ENCODE data around the gene RAD51C. TPM values are rescaled to one million over a fixed set of nuclear protein-coding genes. Genes with fewer than 3 reads are reported as not detected.
"Not testable (repeated sequence)": the region's sequence is repeated elsewhere in the genome, so short reads cannot be mapped to it uniquely, and the experiment has no call there.

Gene RAD51C
- total RNA-seq, 1 donor from 2014 or later = 14.7 TPM

GRCh38 chr17:58684003-58684402 lies 8.4 kb upstream of the RAD51C start:
- DNase-seq (ENCODE audit: low read depth in 2 of 2) = no peak

GRCh38 chr17:58684462-58684861 lies 7.9 kb upstream of the RAD51C start:
- DNase-seq (ENCODE audit: low read depth in 2 of 2) = not testable (repeated sequence)

- no peak for DNase-seq (ENCODE audit: low read depth in 2 of 2)
Observed at GRCh38 chr17:58686980-58687379, 5.4 kb upstream of the RAD51C start.

GRCh38 chr17:58688521-58688920 lies 3.9 kb upstream of the RAD51C start:
- no peak for DNase-seq (ENCODE audit: low read depth in 2 of 2)

- not testable (repeated sequence) for DNase-seq (ENCODE audit: low read depth in 2 of 2)
Observed at GRCh38 chr17:58690033-58690432, 2.4 kb upstream of the RAD51C start.

- no peak for DNase-seq (ENCODE audit: low read depth in 2 of 2)
Observed at GRCh38 chr17:58691701-58692238, 632 bp upstream of the RAD51C start, which contains the start of gene TEX14. TSS of gene TEX14 (minus strand) at chr17:58692045. CDS start at chr17:58652001, 40,044 bp downstream.

- no peak for DNase-seq (ENCODE audit: low read depth in 2 of 2)
Observed at GRCh38 chr17:58693208-58693607, 806 bp downstream of the RAD51C start.

- peak in 1 of 2 donors; percentile 6 for DNase-seq (ENCODE audit: low read depth in 2 of 2)
Observed at GRCh38 chr17:58693751-58694150, 1.3 kb downstream of the RAD51C start.

GRCh38 chr17:58694302-58694701 lies 1.9 kb downstream of the RAD51C start:
- DNase-seq (ENCODE audit: low read depth in 2 of 2) = no peak

GRCh38 chr17:58694826-58695225 lies 2.4 kb downstream of the RAD51C start:
- no peak for DNase-seq (ENCODE audit: low read depth in 2 of 2)

- no peak for DNase-seq (ENCODE audit: low read depth in 2 of 2)
Observed at GRCh38 chr17:58699771-58700170, 7.4 kb downstream of the RAD51C start.

GRCh38 chr17:58702045-58702476 lies 9.7 kb downstream of the RAD51C start:
- DNase-seq (ENCODE audit: low read depth in 2 of 2) = no peak

GRCh38 chr17:58702708-58703107 lies 10.3 kb downstream of the RAD51C start:
- peak in 1 of 2 donors; percentile 7 for DNase-seq (ENCODE audit: low read depth in 2 of 2)

- peak in 1 of 2 donors; percentile 85 for DNase-seq (ENCODE audit: low read depth in 2 of 2)
Observed at GRCh38 chr17:58703137-58703915, 10.9 kb downstream of the RAD51C start.

- DNase-seq (ENCODE audit: low read depth in 2 of 2) = no peak
Observed at GRCh38 chr17:58703916-58704286, 11.5 kb downstream of the RAD51C start.

GRCh38 chr17:58706351-58707140 lies 14.1 kb downstream of the RAD51C start:
- DNase-seq (ENCODE audit: low read depth in 2 of 2) = no peak

- peak; percentile 68 to 75 for DNase-seq (ENCODE audit: low read depth in 2 of 2)
Observed at GRCh38 chr17:58710948-58711552, 18.6 kb downstream of the RAD51C start.

GRCh38 chr17:58722274-58722673 lies 29.9 kb downstream of the RAD51C start:
- DNase-seq (ENCODE audit: low read depth in 2 of 2) = no peak

- DNase-seq (ENCODE audit: low read depth in 2 of 2) = no peak
Observed at GRCh38 chr17:58722696-58723095, 30.3 kb downstream of the RAD51C start.

GRCh38 chr17:58728798-58729197 lies 36.4 kb downstream of the RAD51C start:
- no peak for DNase-seq (ENCODE audit: low read depth in 2 of 2)

- no peak for DNase-seq (ENCODE audit: low read depth in 2 of 2)
Observed at GRCh38 chr17:58730937-58731336, 38.5 kb downstream of the RAD51C start.

GRCh38 chr17:58734040-58734439 lies 41.6 kb downstream of the RAD51C start:
- DNase-seq (ENCODE audit: low read depth in 2 of 2) = no peak
